Memory B cell (primary cell): Measurements from ENCODE around the gene TMEM247.

Source experiments
- ATAC-seq: fragments of 150-1000 bp; cut with Tn5 transposase; 2 replicates; pipeline ENCODE4 v1.10.0; 2021; ENCODE audit warnings: low read depth, mild to moderate bottlenecking, moderate library complexity
- DNase-seq, 2 donors: peaks; one replicate each; pipeline ENCODE4 v3.0.0; 2022; ENCODE audit warnings: low spot score in 2 of 2
- H3K27ac Mint-ChIP-seq: one replicate; pipeline ENCODE4 v1.8.0; 2022; ENCODE audit warnings: mild to moderate bottlenecking, moderate library complexity, mixed read lengths
- H3K27me3 Mint-ChIP-seq: one replicate; pipeline ENCODE4 v1.8.0; 2022; ENCODE audit warnings: mixed read lengths
- H3K36me3 Mint-ChIP-seq: one replicate; pipeline ENCODE4 v1.8.0; 2022; ENCODE audit warnings: mild to moderate bottlenecking, mixed read lengths
- H3K4me1 Mint-ChIP-seq: one replicate; pipeline ENCODE4 v1.8.0; 2022; ENCODE audit warnings: mixed read lengths
- H3K4me3 Mint-ChIP-seq: one replicate; pipeline ENCODE4 v1.8.0; 2022; ENCODE audit warnings: mild to moderate bottlenecking, moderate library complexity, mixed read lengths
- H3K9me3 Mint-ChIP-seq: one replicate; pipeline ENCODE4 v1.8.0; 2022; ENCODE audit warnings: mixed read lengths

The TMEM247 gene

GRCh38 chr2:46446871-46447568 lies 32.3 kb upstream of the TMEM247 start:
- H3K27ac Mint-ChIP-seq = no peak overlapping the region
- H3K36me3 Mint-ChIP-seq = peaks cover 1% of the 10 kb centered on the region
- H3K27me3 Mint-ChIP-seq = peaks cover 10% of the 10 kb centered on the region
- peaks cover 7% of the 10 kb centered on the region for H3K9me3 Mint-ChIP-seq
- H3K4me1 Mint-ChIP-seq = no peaks in the 10 kb centered on the region
- ATAC-seq (no peak), DNase-seq (no peak)
- no peak overlapping the region for H3K4me3 Mint-ChIP-seq

DNA sequence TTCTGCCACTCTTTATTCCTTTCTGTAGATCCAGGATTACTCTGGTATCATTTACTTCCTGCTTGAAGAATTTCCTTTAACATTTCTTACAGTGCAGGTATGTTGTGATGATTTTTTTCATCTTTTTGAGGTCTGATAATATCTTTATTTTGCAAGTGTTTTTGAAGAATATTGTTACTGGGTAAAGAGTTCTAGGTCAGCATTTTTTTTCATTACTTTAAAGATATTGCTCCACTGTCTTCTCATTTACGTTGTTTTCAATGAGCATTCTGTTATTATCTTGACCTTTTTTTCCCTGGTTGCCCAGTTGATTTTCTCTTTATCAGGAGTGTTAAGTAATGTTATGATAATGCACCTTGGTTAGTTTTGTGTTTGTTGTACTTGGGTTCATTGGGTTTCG lies 31.7 kb upstream of the TMEM247 start:
- no peak overlapping the region for H3K4me3 Mint-ChIP-seq
- H3K4me1 Mint-ChIP-seq = no peaks in the 10 kb centered on the region
- no peak for DNase-seq
- no peak overlapping the region for H3K27ac Mint-ChIP-seq
- H3K36me3 Mint-ChIP-seq = peaks cover 1% of the 10 kb centered on the region
- no peak for ATAC-seq
- H3K9me3 Mint-ChIP-seq = peaks cover 7% of the 10 kb centered on the region
- H3K27me3 Mint-ChIP-seq = peaks cover 10% of the 10 kb centered on the region

DNA sequence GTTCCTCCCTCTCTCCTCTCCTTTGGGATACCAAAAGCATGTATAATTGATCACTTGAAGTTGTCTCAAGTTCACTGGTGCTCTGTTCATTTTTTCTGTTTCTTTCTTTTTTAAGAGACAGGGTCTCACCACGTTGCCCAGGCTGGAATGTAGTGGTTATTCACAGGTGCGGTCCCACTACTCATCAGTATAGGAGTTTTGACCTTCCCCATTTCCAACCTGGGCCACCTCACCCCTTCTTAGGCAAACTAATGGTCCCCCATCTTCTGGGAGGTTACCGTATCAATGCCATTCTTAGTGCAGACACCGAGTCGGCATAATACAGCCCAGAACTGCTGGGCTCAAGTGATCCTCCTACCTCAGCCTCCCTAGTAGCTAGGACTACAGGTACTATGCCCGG lies 31.3 kb upstream of the TMEM247 start:
- H3K4me3 Mint-ChIP-seq = no peak overlapping the region
- DNase-seq (no peak), ATAC-seq (no peak)
- H3K27me3 Mint-ChIP-seq = peaks cover 10% of the 10 kb centered on the region
- peaks cover 1% of the 10 kb centered on the region for H3K36me3 Mint-ChIP-seq
- no peak overlapping the region for H3K27ac Mint-ChIP-seq
- H3K9me3 Mint-ChIP-seq = peaks cover 7% of the 10 kb centered on the region
- no peaks in the 10 kb centered on the region for H3K4me1 Mint-ChIP-seq

- no peak for DNase-seq
- Mint-ChIP-seq H3K4me1 (no peaks in the 10 kb centered on the region), H3K27ac (no peak overlapping the region), H3K27me3 (peaks cover 12% of the 10 kb centered on the region), H3K4me3 (no peak overlapping the region), H3K9me3 (peaks cover 7% of the 10 kb centered on the region), H3K36me3 (peaks cover 1% of the 10 kb centered on the region)
- ATAC-seq = no peak
Observed at GRCh38 chr2:46448641-46449040, 30.7 kb upstream of the TMEM247 start.

DNA sequence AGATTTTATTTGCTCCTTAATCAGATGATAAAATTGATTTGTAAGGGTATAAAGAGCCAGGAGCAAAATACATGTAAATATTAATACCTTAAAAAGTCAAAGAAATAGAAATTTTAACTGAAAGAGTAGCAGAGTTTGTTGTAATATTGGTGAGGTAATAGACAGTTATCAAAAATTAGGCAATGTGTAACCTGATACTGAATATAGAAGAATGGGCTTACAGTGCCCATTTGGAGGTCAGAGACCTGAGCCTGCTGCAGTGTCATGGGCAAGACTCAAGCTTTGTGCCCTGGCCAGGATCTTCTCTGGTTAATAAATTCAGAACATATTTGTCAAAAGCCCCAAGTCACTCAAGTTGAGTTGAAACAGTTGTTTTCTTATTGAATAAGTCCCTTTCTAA lies 29.7 kb upstream of the TMEM247 start:
- no peaks in the 10 kb centered on the region for H3K4me1 Mint-ChIP-seq
- DNase-seq (no peak), ATAC-seq (no peak)
- no peak overlapping the region for H3K27ac Mint-ChIP-seq
- peaks cover 1% of the 10 kb centered on the region for H3K36me3 Mint-ChIP-seq
- H3K27me3 Mint-ChIP-seq = peaks cover 18% of the 10 kb centered on the region
- H3K4me3 Mint-ChIP-seq = no peak overlapping the region
- H3K9me3 Mint-ChIP-seq = peaks cover 7% of the 10 kb centered on the region

GRCh38 chr2:46451131-46451711 lies 28.1 kb upstream of the TMEM247 start:
- DNase-seq = no peak
- ATAC-seq = no peak
- peaks cover 1% of the 10 kb centered on the region for H3K36me3 Mint-ChIP-seq
- H3K4me3 Mint-ChIP-seq = no peak overlapping the region
- H3K9me3 Mint-ChIP-seq = peaks cover 2% of the 10 kb centered on the region
- peaks cover 28% of the 10 kb centered on the region for H3K27me3 Mint-ChIP-seq
- no peak overlapping the region for H3K27ac Mint-ChIP-seq
- H3K4me1 Mint-ChIP-seq = no peaks in the 10 kb centered on the region

DNA sequence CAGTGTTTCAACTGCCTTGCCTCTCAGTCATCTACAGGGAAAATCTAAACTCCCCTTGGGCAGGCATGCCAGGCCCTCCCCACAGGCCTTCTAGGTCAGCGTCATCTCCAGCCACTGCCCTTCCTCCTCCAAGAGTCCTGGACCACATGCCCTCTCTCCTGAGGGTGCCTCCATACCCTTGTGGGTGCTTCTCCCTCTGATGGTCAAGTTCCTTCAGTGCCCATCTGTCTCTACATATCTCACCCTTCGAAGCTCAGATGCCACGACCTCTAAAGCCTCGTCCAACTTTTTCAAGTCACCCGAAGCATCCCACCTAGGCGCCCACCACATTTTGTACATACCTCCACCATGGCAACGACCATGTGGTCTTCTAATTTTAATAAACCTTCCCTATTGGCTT lies 22.6 kb upstream of the TMEM247 start:
- DNase-seq (no peak), ATAC-seq (no peak)
- no peak overlapping the region for H3K27ac Mint-ChIP-seq
- H3K36me3 Mint-ChIP-seq = no peaks in the 10 kb centered on the region
- H3K4me1 Mint-ChIP-seq = peaks cover 6% of the 10 kb centered on the region
- no peaks in the 10 kb centered on the region for H3K9me3 Mint-ChIP-seq
- peaks cover 23% of the 10 kb centered on the region for H3K27me3 Mint-ChIP-seq
- H3K4me3 Mint-ChIP-seq = no peak overlapping the region

GRCh38 chr2:46458763-46459500 lies 20.4 kb upstream of the TMEM247 start:
- no peak overlapping the region for H3K4me3 Mint-ChIP-seq
- H3K36me3 Mint-ChIP-seq = no peaks in the 10 kb centered on the region
- peaks cover 20% of the 10 kb centered on the region for H3K27me3 Mint-ChIP-seq
- no peak overlapping the region for H3K27ac Mint-ChIP-seq
- peaks cover 11% of the 10 kb centered on the region for H3K4me1 Mint-ChIP-seq
- DNase-seq (no peak), ATAC-seq (no peak)
- no peaks in the 10 kb centered on the region for H3K9me3 Mint-ChIP-seq

- Mint-ChIP-seq H3K27ac (no peak overlapping the region), H3K4me1 (peaks cover 17% of the 10 kb centered on the region), H3K4me3 (no peak overlapping the region), H3K36me3 (no peaks in the 10 kb centered on the region), H3K9me3 (no peaks in the 10 kb centered on the region), H3K27me3 (peaks cover 15% of the 10 kb centered on the region)
- no peak for DNase-seq
- ATAC-seq = no peak
Observed at GRCh38 chr2:46459694-46460093, 19.7 kb upstream of the TMEM247 start.

DNA sequence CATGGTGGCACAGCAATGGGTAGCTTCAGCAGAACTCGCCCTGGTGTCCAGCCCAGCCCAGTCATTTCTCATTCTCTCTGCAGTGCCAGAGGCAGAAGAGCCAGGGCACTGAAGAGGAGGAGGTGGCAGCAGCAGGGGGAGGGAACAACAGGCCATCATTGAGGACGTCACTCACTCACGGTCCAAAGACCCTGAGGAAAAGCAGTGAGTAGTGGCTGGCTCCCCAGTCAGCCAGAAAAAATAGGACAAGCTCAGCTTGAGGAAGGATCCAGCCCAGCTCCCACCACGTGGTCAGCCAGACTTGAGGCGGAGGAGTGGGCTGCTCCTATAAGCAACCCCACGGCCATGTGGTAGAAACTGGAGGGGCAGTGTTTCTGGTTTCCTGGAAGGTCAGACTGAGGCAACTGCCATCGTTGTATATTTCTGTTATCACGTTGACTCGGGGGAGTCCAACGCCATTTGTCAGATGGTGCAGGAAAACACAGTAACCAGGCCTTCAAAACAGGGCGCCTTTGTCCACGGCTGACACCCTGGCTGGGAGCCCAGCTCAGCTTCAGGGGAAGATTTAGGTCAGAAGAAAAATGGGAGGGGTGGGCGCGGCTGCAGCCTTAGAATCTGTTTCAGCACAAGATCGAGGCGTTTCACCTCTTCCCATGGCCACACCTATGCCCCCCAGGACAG lies 19.0 kb upstream of the TMEM247 start:
- no peak for DNase-seq
- Mint-ChIP-seq H3K36me3 (no peaks in the 10 kb centered on the region), H3K9me3 (no peaks in the 10 kb centered on the region), H3K4me1 (peaks cover 17% of the 10 kb centered on the region), H3K27ac (no peak overlapping the region), H3K4me3 (no peak overlapping the region), H3K27me3 (peaks cover 10% of the 10 kb centered on the region)
- ATAC-seq = no peak

DNA sequence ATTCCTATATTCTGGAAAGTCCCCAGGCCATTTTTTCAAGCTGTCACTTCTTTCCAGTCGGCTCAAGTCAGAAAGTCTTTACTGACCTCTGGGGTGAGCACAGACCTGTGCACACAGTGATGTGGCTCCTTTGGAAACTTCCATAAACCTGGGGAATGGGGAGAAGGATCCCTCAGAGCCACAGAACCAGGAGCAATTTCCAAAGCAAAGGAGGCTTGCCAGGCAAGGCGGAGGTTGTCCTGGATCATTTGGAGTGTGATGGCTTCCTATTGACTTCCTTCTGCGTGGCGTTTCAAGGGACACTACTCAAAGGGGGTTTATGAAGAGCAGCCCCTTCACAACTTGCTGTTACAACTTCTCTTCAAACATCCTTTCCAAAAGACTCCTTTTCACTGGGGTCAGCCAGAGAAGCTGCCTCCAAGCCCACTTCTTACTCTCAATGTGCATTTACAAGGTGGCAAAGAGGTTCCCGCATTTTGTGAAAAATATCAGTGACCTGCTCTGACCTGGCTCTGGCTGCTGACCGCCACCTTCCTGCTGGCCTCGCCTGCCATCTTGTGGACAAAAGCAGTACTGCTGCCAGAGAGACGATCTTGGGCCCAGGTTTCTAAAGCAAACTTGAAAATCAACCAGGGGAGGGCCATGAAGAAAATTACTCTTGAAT lies 18.2 kb upstream of the TMEM247 start:
- Mint-ChIP-seq H3K4me1 (peaks cover 17% of the 10 kb centered on the region), H3K27me3 (peaks cover 6% of the 10 kb centered on the region), H3K9me3 (no peaks in the 10 kb centered on the region), H3K4me3 (peak overlapping the region; percentile 43), H3K36me3 (no peaks in the 10 kb centered on the region), H3K27ac (peak overlapping the region; percentile 57)
- DNase-seq (peak; percentile 80 to 87), ATAC-seq (peak; percentile 69)

DNA sequence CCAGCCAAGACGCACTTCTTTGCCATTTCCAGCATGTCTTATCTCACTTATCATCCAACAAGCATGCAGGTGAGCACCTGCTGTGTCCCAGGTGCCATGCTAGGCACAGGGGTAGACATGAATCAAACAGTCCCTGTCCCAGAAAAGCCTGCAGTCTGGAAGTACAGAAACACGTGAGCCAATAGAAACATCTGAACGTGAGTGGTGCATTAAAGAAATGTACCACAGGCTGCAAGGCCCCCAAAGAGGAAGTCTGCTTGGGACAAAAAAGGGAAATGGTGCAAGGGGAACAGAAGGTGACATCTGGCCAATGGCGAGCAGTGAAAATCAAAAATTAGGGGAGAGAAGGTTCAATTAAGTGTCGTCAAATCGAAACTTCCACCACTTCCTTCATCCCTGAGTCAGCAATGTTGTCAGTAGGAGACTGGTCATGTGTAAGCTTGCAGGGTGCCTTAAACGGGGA lies 17.6 kb upstream of the TMEM247 start:
- peak overlapping the region; percentile 57 for H3K27ac Mint-ChIP-seq
- H3K4me1 Mint-ChIP-seq = peaks cover 19% of the 10 kb centered on the region
- no peaks in the 10 kb centered on the region for H3K36me3 Mint-ChIP-seq
- H3K9me3 Mint-ChIP-seq = no peaks in the 10 kb centered on the region
- DNase-seq = peak in 1 of 2 donors; percentile 25
- ATAC-seq = peak; percentile 68
- H3K27me3 Mint-ChIP-seq = peaks cover 2% of the 10 kb centered on the region
- peak overlapping the region; percentile 43 for H3K4me3 Mint-ChIP-seq

DNA sequence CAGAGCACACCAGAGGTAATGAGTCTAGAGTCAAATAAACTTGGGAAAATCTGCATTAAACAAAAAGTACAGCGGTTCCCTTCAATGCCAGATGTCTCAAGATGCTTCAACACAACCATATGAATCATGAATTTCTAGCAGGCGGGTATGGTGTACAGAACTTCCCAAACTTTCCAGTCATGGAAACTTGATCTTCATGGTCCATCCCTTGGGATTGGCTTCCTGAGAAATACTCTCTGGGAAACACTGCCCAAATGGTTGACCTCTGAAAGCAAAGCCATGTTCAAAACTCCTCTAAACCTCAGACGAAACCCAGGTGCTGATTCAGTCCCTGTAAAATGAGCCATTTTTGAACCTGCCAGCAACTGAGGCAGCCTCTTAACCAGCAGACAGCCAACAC lies 16.4 kb upstream of the TMEM247 start:
- ATAC-seq (no peak), DNase-seq (no peak)
- H3K9me3 Mint-ChIP-seq = peaks cover 2% of the 10 kb centered on the region
- H3K4me1 Mint-ChIP-seq = peaks cover 19% of the 10 kb centered on the region
- no peak overlapping the region for H3K4me3 Mint-ChIP-seq
- no peaks in the 10 kb centered on the region for H3K36me3 Mint-ChIP-seq
- H3K27ac Mint-ChIP-seq = no peak overlapping the region
- H3K27me3 Mint-ChIP-seq = no peaks in the 10 kb centered on the region
